OCI-LY1 (cell line): ENCODE results near the gene TRIM66.

Source experiments
- CTCF ChIP-seq: fragments of 200-600 bp; sonication (generic), shearing (Covaris generic); IDR thresholded peaks from 2 replicates; pipeline ENCODE4 v1.5.1; 2017; ENCODE audit warnings: mild to moderate bottlenecking, antibody characterized with exemption, low read length, moderate library complexity, mixed read lengths
- EZH2 ChIP-seq: fragments of 200-600 bp; sonication (generic), shearing (Covaris generic); IDR thresholded peaks from 2 replicates; pipeline ENCODE4 v1.8.0; 2017; ENCODE audit warnings: borderline replicate concordance, mixed run types, mild to moderate bottlenecking, antibody characterized with exemption, low read length, moderate library complexity, mixed read lengths

GRCh38 chr11:8624698-8625097, 57.8 kb downstream of the TRIM66 start:
- TF ChIP-seq CTCF (no peak), EZH2 (no peak)
